Lung (tissue), 12 donors: ENCODE measurements around the gene CGNL1. TPM values are rescaled to one million over a fixed set of nuclear protein-coding genes. Genes with fewer than 3 reads are reported as not detected.

Experiments used
- ATAC-seq: fragments of 200-7000 bp; cut with Tn5 transposase; one replicate; pipeline ENCODE4 v1.9.1; 2020; ENCODE audit warnings: moderate number of reproducible peaks; ENCODE audit not compliant: insufficient read depth, low FRiP score
- DNase-seq, 3 donors: peaks; one replicate each; pipeline ENCODE4 v3.0.0-alpha.2; 2013 to 2017
- H3K27ac ChIP-seq, 2 donors: one replicate each; pipeline ENCODE4 v1.5.1; 2013; ENCODE audit warnings: mild to moderate bottlenecking in 2 of 2, moderate library complexity in 2 of 2, control low read depth in 1 of 2, inconsistent platforms in 1 of 2, low read depth in 1 of 2, low read length in 1 of 2
- H3K27me3 ChIP-seq, 3 donors: one replicate each; pipeline ENCODE4 v1.5.1; 2013; ENCODE audit warnings: low read length in 2 of 3; ENCODE audit not compliant: control insufficient read depth in 3 of 3, insufficient read depth in 3 of 3
- H3K36me3 ChIP-seq, 4 donors: one replicate each; pipeline ENCODE4 v1.5.1; 2013; ENCODE audit warnings: low read length in 4 of 4, mild to moderate bottlenecking in 1 of 4, moderate library complexity in 1 of 4; ENCODE audit not compliant: control insufficient read depth in 4 of 4, insufficient read depth in 4 of 4
- H3K4me1 ChIP-seq, 5 donors: one replicate each; pipeline ENCODE4 v1.5.1; 2013; ENCODE audit warnings: low read length in 5 of 5, mild to moderate bottlenecking in 2 of 5, moderate library complexity in 1 of 5; ENCODE audit not compliant: control insufficient read depth in 5 of 5, insufficient read depth in 5 of 5
- H3K4me3 ChIP-seq: one replicate; pipeline ENCODE4 v1.5.1; 2013; ENCODE audit warnings: mild to moderate bottlenecking, control low read depth, moderate library complexity
- H3K9ac ChIP-seq, 2 donors: one replicate each; pipeline ENCODE4 v1.5.1; 2013; ENCODE audit warnings: low read length in 2 of 2, control low read depth in 1 of 2; ENCODE audit not compliant: insufficient read depth in 1 of 2
- H3K9me3 ChIP-seq, 4 donors: one replicate each; pipeline ENCODE4 v1.5.1; 2013; ENCODE audit warnings: low read length in 3 of 4, mild to moderate bottlenecking in 1 of 4, moderate library complexity in 1 of 4; ENCODE audit not compliant: control insufficient read depth in 4 of 4, insufficient read depth in 3 of 4
- CTCF ChIP-seq: IDR thresholded peaks from 2 replicates; pipeline ENCODE4 v1.5.1; 2012; ENCODE audit warnings: mild to moderate bottlenecking; ENCODE audit errors: control extremely low read depth, extremely low read depth
- whole genome bisulfite sequencing, 2 donors: extraction: QIAGEN DNeasy Blood & Tissue Kit; methylation state at CpG; one replicate each; pipeline ENCODE4 v1.1.7; 2013; 5-methylcytosine and 5-hydroxymethylcytosine counted together
- polyA plus RNA-seq, 2 donors: library from polyadenylated mRNA; stranded (reverse); fragments of 200-250 nt; gene quantifications; one replicate each; pipeline ENCODE4 v1.2.1, GENCODE V29; 2013
- total RNA-seq, 2 donors: library from RNA; depleted of rRNA in 1 of 2; stranded (reverse); fragments of >200 nt in 1 of 2; gene quantifications; one replicate each; pipeline ENCODE4 v1.2.1, GENCODE V29; 2014 to 2021
- donor health status: control.
- donor health status: control.
- donor health status: Bipolar disorder and iron deficiency.
- donor health status: healthy.
- donor health status: DM: yes; HTN: yes; CAD: no.

The CGNL1 gene
- total and polyA plus RNA-seq, 4 donors: 9.0 to 42.5 (median 22.9) TPM

GRCh38 chr15:57510647-57511046 lies 134.3 kb downstream of the CGNL1 start:
- Histone ChIP-seq H3K9ac (no peak overlapping the region), H3K27me3 (no peaks in the 10 kb centered on the region), H3K4me3 (no peak overlapping the region), H3K9me3 (no peaks in the 10 kb centered on the region), H3K36me3 (no peaks in the 10 kb centered on the region), H3K4me1 (peaks cover 8 to 33% (median 13%) of the 10 kb centered on the region in 5 donors), H3K27ac (peak overlapping the region in 1 of 2 donors; percentile 33)
- no peak for TF ChIP-seq CTCF
- ATAC-seq (no peak), DNase-seq (peak; percentile 50 to 82 (median 56))
- 69 to 79% methylated on average over 9 of the region's 9 CpGs for WGBS, 2 donors

DNA sequence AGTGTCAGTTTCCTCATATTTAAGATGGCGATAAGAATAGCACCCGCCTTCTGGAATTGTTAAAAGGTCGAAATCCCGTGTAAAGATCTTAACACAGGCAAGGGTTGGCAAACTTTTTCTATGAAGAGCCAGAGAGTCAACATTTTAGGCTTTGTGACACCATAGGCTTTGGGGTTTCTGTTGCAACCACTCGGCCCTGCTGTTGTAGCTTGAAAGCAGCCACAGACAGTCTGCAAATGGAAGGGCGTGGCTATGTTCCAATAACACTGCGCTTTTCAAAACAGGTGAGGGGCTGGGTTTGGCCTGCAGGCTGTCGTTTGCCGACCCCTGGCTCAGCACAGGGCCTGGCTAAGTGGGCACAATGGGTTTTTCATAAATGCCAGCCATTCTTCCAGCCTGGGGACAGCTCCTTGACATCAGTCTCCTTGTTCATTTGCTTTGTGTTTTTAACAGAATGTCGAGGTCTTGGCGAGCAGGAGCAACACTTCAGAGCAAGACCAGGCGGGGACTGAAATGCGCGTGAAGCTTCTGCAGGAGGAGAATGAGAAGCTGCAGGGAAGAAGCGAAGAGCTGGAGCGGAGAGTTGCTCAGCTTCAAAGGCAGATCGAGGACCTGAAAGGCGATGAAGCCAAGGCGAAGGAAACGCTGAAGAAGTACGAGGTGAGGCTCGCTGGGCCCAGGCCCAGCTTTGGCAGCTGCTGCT lies 140.2 kb downstream of the CGNL1 start:
- TF ChIP-seq CTCF: no peak
- Histone ChIP-seq H3K9me3 (no peaks in the 10 kb centered on the region), H3K27me3 (no peaks in the 10 kb centered on the region), H3K4me1 (peaks cover 0 to 21% (median 6%) of the 10 kb centered on the region in 5 donors), H3K9ac (peak overlapping the region in 1 of 2 donors; percentile 3), H3K36me3 (no peaks in the 10 kb centered on the region), H3K27ac (peak overlapping the region in 1 of 2 donors; percentile 75), H3K4me3 (no peak overlapping the region)
- DNase-seq: peak; percentile 46 to 76 (median 56)
- 65 to 76% methylated on average over 22 of the region's 22 CpGs for whole genome bisulfite sequencing, 2 donors
- ATAC-seq: no peak

GRCh38 chr15:57517030-57517671 lies 140.8 kb downstream of the CGNL1 start:
- Histone ChIP-seq H3K9me3 (no peaks in the 10 kb centered on the region), H3K4me1 (peaks cover 0 to 27% (median 7%) of the 10 kb centered on the region in 5 donors), H3K27ac (peak overlapping the region in 1 of 2 donors; percentile 20), H3K9ac (no peak overlapping the region), H3K4me3 (no peak overlapping the region), H3K36me3 (no peaks in the 10 kb centered on the region), H3K27me3 (no peaks in the 10 kb centered on the region)
- TF ChIP-seq CTCF: no peak
- 80 to 91% methylated on average over 6 of the region's 6 CpGs for WGBS, 2 donors
- ATAC-seq (no peak), DNase-seq (no peak)
